HG02938 (cell line): ENCODE results near the gene LRP8.

Experiments
- ATAC-seq: cut with Tn5 transposase; IDR thresholded peaks from one replicate; pipeline ENCODE4 v1.9.1; 2021; ENCODE audit warnings: mild to moderate bottlenecking, moderate library complexity; ENCODE audit not compliant: unreplicated experiment

LRP8 gene

DNA sequence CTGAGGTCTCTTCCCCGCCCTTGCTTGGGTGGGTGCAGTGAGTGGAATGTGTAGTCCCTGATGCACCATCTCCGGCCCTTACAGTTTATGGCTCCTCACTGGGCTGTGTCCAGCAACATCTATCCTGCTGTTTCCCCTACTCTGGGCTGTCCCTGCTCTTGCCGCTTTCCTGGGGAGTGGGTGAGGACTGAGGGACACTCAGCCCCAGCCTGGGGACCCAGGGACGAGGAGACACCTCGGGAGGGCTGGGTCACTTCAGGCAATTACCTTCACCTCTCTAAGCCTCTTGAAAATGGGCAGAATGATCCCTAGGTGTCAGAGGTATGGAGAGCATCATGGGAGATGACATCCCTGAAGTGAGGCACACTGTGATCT, 13.6 kb upstream of the LRP8 start:
- ATAC-seq, result no peak

GRCh38 chr1:53340660-53341520, 13.0 kb upstream of the LRP8 start:
- ATAC-seq, result no peak

GRCh38 chr1:53339736-53340635, 12.1 kb upstream of the LRP8 start:
- no peak for ATAC-seq

- ATAC-seq, result no peak
These were observed 10.6 kb upstream of the LRP8 start for GRCh38 chr1:53338423-53338822.

GRCh38 chr1:53337499-53337898, 9.6 kb upstream of the LRP8 start:
- no peak for ATAC-seq

- no peak for ATAC-seq
These were observed 8.3 kb upstream of the LRP8 start for GRCh38 chr1:53336146-53336545.

DNA sequence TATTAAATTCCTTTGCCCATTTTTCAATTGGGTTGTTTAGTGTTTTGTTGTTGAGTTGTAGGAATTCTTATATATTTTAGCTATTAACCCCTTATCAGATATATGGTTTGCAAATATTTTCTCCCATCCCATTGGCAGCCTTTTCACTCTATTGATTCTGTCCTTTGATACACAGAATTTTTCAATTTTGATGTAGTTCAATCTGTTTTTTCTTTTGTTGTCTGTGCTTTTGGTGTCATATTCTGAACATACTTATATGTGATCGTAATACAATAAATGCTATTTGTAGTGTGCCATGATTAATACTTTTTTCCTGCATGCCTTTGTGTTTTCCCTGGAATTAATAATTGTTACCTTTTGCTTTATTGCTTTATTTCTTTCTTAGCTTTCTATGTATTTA, 7.8 kb upstream of the LRP8 start:
- no peak for ATAC-seq

DNA sequence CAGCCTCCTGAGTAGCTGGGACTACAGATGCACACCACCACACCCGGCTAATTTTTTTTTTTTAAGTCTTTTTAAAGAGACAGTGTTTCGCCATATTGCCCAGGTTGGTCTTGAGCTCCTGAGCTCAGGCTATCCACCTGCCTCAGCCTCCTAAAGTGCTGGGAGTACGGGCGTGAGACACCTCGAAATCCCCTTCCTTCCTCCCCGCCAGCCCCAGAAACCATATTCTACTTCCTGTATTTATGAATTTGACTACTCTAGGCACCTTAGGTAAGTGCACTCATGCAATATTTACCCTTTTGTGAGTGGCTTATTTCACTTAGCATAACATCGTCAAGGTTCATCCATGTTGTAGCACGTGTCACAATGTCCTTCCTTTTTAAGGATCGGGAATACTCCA, 6.9 kb upstream of the LRP8 start:
- ATAC-seq, result no peak

- ATAC-seq, result no peak
These were observed 6.4 kb upstream of the LRP8 start for GRCh38 chr1:53334312-53334711.

DNA sequence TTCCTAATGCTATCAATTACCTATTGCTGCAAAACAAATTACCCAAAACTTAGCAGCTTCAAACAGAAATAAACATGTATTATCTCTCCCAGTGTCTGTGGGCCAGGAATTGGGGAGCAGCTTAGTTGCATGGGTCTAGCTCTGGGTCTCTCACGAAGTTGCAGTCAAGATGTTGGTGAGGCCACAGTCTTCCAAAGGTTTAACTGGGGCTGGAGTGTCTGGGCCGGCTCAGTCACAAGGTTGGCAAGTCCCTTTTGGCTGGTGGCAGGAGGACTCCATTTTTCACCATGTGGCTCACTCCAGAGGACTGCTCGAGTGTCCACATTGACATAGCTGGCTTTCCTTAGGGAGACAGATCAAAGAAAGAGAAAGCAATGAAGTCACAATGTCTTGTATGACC, 5.0 kb upstream of the LRP8 start:
- ATAC-seq, result no peak

- ATAC-seq, result no peak
These were observed 4.3 kb upstream of the LRP8 start for GRCh38 chr1:53332186-53332564.

DNA sequence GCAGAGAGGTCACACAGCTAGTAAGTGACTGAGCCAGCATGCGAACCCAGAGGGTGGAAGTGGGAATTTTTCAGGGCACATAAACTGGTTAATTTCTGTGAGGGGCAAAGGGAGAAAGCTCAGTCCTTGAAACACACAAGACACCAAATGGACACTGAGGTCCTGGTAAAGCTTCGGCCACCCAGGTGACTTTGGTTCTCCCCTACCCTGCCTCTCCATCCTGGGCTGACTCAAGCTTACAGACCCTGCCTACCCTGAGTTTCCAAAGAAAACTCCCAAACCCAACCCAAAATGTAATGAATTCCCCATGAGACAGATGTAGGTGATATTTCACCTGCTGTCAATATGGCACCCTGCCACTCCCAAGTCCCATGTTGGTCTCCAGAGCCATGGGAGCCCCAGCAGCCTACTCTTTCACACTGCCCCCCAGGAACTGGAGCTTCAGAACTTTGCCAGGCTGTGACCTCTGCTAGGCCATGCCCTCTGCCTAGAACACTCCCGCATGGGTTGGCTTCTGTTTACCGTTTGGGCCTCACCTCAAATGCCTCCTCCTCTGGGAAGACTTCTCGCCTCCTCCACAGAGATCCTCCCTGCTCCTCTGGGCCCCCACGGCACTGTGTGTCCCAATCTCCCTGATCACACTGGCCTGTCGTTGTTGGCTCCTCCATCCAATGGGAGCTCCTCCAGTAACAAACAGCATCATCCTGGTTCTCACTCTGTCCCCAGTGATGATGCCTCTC, 3.7 kb upstream of the LRP8 start:
- ATAC-seq, result no peak

GRCh38 chr1:53330819-53331218, 2.9 kb upstream of the LRP8 start:
- ATAC-seq, result no peak

DNA sequence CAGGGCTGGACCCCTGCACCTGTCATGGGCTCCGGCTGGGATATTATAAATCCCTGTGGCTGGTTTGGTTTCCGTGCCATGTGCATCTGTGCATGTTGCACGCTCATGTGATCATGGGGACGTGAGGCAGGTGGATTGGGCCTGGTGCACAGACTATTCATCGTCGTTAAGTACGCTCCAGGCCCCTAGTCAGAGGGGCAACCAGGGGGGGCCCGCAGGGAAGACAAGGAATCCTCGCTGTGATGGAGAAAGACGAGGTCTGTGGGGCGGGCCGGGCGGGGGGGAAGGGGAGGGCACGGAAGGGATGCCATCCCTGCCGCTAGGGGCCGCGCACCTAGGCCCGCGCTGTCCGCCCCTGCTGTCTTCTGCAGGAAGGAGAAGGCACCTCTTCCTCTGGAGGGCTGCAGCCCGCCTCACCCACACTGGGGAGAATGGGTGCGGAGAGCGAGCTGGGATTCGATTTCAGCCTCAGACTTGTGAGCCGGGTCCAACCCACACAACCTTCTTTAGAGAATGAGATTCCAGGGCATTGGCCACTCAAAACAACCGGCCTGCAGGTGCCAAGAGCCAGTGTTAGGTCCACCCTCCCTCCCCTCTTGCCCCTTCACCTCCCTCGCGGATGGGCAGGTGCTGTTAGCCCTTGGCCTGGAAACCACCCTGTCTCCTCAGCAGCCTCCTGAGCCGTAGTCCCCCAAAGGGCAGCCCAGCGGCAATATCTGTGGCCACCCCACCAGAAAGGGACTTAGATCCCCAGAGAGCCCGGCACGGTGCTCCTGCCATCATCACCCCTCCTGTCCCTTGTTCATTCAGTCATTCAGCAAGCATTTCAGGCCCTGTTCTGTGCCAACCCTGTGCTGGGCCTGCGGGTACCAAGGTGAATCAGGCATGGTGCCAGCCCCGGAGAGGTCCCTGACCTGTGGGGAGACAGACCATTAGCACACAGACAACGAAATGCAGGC, 950 bp upstream of the LRP8 start:
- no peak for ATAC-seq

GRCh38 chr1:53327182-53327913, 522 bp downstream of the LRP8 start:
- peak; percentile 12 for ATAC-seq

GRCh38 chr1:53326598-53327181, 1.2 kb downstream of the LRP8 start:
- peak; percentile 17 for ATAC-seq

- peak; percentile 89 for ATAC-seq
These were observed 1.7 kb downstream of the LRP8 start for GRCh38 chr1:53326088-53326597.

GRCh38 chr1:53325326-53326087, 2.4 kb downstream of the LRP8 start:
- ATAC-seq, result no peak
